GM20000 (cell line): ENCODE results near the gene TMEM126B.
A peak's percentile ranks its signal among the peaks of the same experiment; 100 is the strongest.

ENCODE experiments used
- DNase-seq: peaks from one replicate; pipeline ENCODE4 v3.0.0; 2012; ENCODE audit warnings: low spot score
- TF ChIP-seq, protein P1 (sequence below): IDR thresholded peaks from 2 replicates; pipeline ENCODE4 v1.5.1; 2012; ENCODE audit warnings: mild to moderate bottlenecking, control low read depth; ENCODE audit errors: extremely low read depth, missing control alignments

TMEM126B gene

DNA sequence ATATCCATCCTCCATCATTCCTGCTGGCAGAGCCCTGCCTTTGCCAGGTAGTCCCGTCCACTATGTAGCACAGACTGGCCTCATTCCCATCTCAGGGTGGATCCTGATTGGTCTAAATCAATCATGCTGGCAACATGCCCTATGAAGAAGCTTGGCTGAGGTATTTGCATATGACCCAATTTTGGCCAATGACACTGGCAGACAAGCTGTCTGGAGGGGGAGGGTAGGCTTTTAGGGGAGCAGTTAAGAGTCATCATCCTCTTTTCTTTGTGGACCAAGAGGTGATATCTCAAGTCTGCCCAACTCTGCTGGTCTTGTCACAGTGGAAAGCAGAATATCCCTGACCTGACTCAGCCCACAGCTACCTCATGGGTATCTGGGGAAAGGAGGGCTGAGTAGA, 52.5 kb downstream of the TMEM126B start:
- TF ChIP-seq, protein P1, sequence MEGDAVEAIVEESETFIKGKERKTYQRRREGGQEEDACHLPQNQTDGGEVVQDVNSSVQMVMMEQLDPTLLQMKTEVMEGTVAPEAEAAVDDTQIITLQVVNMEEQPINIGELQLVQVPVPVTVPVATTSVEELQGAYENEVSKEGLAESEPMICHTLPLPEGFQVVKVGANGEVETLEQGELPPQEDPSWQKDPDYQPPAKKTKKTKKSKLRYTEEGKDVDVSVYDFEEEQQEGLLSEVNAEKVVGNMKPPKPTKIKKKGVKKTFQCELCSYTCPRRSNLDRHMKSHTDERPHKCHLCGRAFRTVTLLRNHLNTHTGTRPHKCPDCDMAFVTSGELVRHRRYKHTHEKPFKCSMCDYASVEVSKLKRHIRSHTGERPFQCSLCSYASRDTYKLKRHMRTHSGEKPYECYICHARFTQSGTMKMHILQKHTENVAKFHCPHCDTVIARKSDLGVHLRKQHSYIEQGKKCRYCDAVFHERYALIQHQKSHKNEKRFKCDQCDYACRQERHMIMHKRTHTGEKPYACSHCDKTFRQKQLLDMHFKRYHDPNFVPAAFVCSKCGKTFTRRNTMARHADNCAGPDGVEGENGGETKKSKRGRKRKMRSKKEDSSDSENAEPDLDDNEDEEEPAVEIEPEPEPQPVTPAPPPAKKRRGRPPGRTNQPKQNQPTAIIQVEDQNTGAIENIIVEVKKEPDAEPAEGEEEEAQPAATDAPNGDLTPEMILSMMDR, result no peak
- DNase-seq, result no peak

DNA sequence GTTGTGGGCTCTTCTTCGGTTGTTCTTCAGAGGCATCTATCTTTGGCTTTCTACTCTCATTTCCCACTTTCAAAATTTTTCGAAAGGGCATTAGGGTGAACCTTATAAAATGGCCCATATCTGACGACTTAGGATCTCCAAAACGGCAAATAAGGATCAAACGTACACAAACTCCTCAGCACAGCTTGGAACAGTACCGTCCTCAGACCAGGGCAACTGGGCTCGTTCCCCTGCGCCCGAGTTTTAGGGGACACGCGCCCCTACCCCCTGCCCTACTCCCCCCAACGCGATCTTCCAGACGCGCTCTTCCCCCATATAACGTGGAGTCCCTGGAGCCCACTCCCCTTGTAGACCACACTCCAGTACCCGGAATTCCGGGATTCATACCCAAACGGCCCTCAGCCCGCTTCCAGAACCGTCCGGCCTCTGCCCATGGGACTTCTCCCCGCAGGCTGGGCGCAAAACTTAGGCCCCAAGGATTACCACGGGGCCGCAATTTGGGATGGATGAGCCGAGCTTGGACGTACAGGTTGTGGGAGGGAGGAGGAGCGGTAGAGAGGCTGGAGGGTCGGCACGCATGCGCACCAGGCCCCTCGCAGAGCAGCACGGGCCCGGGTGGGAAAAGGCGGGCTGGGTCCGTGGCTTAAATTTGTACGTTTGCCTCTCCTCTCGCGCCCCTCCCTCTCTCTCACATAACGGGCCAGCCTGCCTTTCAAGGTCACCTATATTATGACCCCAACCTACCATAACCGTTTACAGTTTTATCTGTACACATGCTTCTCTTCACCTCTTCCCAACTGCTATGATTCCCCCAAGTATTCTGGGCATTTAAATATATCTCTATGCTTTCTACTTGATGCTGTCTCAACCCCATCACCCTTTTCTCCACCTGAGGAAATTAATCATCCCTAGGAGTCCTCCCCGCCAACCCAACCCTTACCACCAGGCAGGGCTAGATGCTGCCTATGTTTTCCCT, 54.2 kb downstream of the TMEM126B start:
- peak; percentile 82 for DNase-seq
- TF ChIP-seq, protein P1, result no peak

DNA sequence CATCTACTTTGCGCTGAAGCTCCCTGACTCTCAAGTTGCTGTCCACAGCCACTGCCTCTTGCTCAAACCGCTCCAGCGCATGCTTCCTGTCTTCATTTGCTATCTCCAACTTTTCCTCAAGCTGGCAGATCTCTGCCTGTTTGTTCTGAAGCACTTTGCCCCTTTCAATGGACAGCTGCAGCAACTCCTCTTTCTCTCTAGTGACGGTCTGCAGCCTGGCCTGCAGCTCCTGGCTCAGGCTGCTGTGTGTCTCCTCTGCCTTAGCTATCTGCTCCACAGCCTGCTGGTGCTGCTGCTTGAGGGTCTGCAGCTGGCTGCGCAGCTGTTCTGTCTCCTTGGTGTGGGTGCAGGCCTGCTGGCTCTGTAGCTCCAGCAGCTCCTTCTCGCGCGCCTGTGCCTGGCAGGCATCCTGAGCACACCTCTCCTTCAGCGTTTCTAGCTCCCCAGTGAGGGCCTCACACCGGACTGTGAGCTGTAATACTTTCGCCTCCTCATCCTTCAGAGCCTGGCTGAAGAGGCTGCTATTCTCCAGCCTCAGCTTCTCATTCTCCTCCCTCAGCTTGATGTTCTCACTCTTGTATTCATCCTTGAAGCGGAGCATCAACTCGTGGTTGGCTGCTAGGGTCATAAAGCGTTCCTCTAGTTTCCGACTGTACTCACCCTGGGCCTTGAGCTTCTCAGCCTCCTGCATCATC, 56.9 kb downstream of the TMEM126B start:
- no peak for DNase-seq
- TF ChIP-seq, protein P1, result no peak

DNA sequence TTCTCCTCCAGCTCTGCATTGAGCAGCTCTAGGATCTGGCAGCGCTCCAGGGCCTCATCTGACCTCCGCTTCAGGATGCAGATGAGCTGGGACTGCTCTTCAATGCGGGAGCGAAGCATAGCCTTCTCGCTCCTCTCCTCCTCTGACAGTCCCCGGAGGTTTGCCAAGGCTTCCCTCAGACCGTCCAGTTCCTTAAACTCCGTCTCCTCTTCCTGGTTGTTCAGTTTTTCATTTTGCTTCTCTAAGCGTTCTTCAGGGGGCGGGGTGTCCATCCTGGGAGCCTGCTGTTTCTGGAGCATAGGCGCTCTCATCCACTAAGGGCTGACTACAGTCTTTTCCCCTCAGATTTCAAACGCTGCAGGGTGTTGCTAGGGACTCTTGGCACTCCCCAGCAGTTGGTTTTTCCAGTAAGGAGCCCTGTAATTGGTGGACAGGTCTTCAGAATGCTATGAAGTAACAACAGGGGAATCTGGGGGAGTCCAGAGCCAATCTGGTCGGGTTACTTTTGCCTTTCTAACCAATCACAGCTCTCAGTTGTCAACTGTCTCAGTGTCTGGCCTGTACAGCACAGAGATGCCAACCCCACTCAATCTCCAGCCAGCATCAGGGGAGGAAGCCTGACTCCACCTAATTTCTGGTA, 57.5 kb downstream of the TMEM126B start, which contains the start of gene CCDC89:
TSS of gene CCDC89 (minus strand) at position 376 of the 640 bp plus-strand sequence. CDS start at position 311, 65 bp downstream.
- DNase-seq, result no peak
- TF ChIP-seq, protein P1, result no peak
